HepG2 (cell line): ENCODE results near the gene FGF14. TPM values are rescaled to one million over a fixed set of nuclear protein-coding genes. Genes with fewer than 3 reads are reported as not detected.

Source experiments
- AHDC1 ChIP-seq: sonication (generic); formaldehyde crosslinking; IDR thresholded peaks from 2 replicates; pipeline ENCODE4 v1.5.1; 2020; ENCODE audit warnings: mild to moderate bottlenecking, missing genetic modification reagents, borderline replicate concordance
- FOSL2 ChIP-seq: sonication (generic); formaldehyde crosslinking; IDR thresholded peaks from 2 replicates; pipeline ENCODE4 v1.4.0; 2020; ENCODE audit warnings: missing genetic modification reagents
- FOXA3 ChIP-seq: IDR thresholded peaks from 2 replicates; pipeline ENCODE4 v1.6.1; 2016; ENCODE audit warnings: missing genetic modification reagents, missing compliant biosample characterization
- GATAD1 ChIP-seq: IDR thresholded peaks from 2 replicates; pipeline ENCODE4 v1.6.1; 2016; ENCODE audit warnings: missing genetic modification reagents, missing compliant biosample characterization
- GATAD2A ChIP-seq: IDR thresholded peaks from 2 replicates; pipeline ENCODE4 v1.6.1; 2016
- HHEX ChIP-seq: IDR thresholded peaks from 2 replicates; pipeline ENCODE4 v1.6.1; 2016; ENCODE audit warnings: control low read depth
- KDM6A ChIP-seq: IDR thresholded peaks from 2 replicates; pipeline ENCODE4 v1.6.1; 2016; ENCODE audit warnings: low read depth
- NR2C2 ChIP-seq: sonication (generic); formaldehyde crosslinking; IDR thresholded peaks from 2 replicates; pipeline ENCODE4 v1.4.0; 2020; ENCODE audit warnings: missing genetic modification reagents, mild to moderate bottlenecking, moderate library complexity, borderline replicate concordance
- PAXIP1 ChIP-seq: sonication (generic); formaldehyde crosslinking; conservative IDR thresholded peaks from 2 replicates; pipeline ENCODE4 v1.4.0; 2020; ENCODE audit warnings: mild to moderate bottlenecking, missing genetic modification reagents, moderate library complexity
- ZNF230 ChIP-seq: sonication (generic); formaldehyde crosslinking; IDR thresholded peaks from 2 replicates; pipeline ENCODE4 v1.4.0; 2020; ENCODE audit warnings: mild to moderate bottlenecking, missing genetic modification reagents
- ZNF609 ChIP-seq: sonication (generic); formaldehyde crosslinking; IDR thresholded peaks from 2 replicates; pipeline ENCODE4 v1.4.0; 2020; ENCODE audit warnings: mild to moderate bottlenecking, missing genetic modification reagents, borderline replicate concordance
- ZNF619 ChIP-seq: sonication (generic); formaldehyde crosslinking; IDR thresholded peaks from 2 replicates; pipeline ENCODE4 v1.4.0; 2020; ENCODE audit warnings: mild to moderate bottlenecking, missing genetic modification reagents
- ZNF766 ChIP-seq: sonication (generic); formaldehyde crosslinking; IDR thresholded peaks from 2 replicates; pipeline ENCODE4 v1.5.0; 2020; ENCODE audit warnings: missing genetic modification reagents, borderline replicate concordance
- polyA plus RNA-seq, 8 experiments: library from polyadenylated mRNA; depleted of rRNA in 3 of 8; stranded (reverse) in 7 of 8; unstranded in 1 of 8; fragments of >200 nt; fragmentation: Illumina TruSeq in 4 of 8; extraction: Trizol in 4 of 8; gene quantifications; 2 replicates each; pipeline versions ENCODE4 v1.2.1 to v1.2.3, GENCODE V29; 2011 to 2016; ENCODE audit warnings: low read depth in 4 of 8, missing spikeins in 1 of 8, mixed read lengths in 1 of 8; ENCODE audit not compliant: insufficient read depth in 1 of 8
- total RNA-seq, 5 experiments: library from RNA; depleted of rRNA; stranded (reverse); fragments of >200 nt; fragmentation: Illumina TruSeq; extraction: Trizol; gene quantifications; 2 replicates each; pipeline ENCODE4 v1.2.3, GENCODE V29; 2016; ENCODE audit warnings: low read depth in 1 of 5

The FGF14 gene
- total and polyA plus RNA-seq, 2 of the 13 experiments (the other 11 are each of a cell fraction or from before 2014, with no cell fraction given) = not detected

DNA sequence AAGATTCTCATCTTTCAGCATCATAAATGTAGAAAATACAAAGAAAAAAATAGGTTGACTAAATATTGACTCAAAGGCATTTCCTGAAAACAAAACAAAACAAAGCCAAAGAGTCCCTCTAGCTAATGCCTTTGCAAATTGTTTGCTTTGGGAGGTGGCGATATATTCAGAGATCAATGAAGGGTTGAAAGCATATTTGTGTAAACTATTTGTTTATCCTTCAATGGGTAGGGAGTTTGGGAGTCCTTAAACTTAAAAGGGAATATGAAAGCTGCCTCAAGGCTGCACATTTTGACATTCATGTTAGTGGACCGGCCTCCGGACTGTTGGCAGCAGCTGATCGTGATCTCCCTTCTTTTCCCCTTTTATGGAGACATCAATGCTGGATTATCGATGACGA, 691.9 kb downstream of the FGF14 start (continued):
- TF ChIP-seq ZNF609 (CRISPR knock-in tag) = peak; percentile 63; the same call in 1 of the 2 replicates
- peak; percentile 81 for TF ChIP-seq FOXA3 (CRISPR knock-in tag)
- no peak for TF ChIP-seq ZNF619 (CRISPR knock-in tag)
- no peak for TF ChIP-seq NR2C2
- 0 out of 2 replicates have a peak, but pooled peaks have one; percentile 21 for TF ChIP-seq GATAD1
- TF ChIP-seq HHEX (CRISPR knock-in tag) = peak; percentile 93
- no peak for TF ChIP-seq ZNF766 (CRISPR knock-in tag)
- peak; percentile 64 for TF ChIP-seq PAXIP1 (CRISPR knock-in tag)
- TF ChIP-seq FOSL2 (CRISPR knock-in tag) = peak; percentile 15; the same call in 1 of the 2 replicates
- peak; percentile 80; the same call in 1 of the 2 replicates for TF ChIP-seq GATAD2A (CRISPR knock-in tag)
- TF ChIP-seq AHDC1 (CRISPR knock-in tag) = peak; percentile 57; the same call in 1 of the 2 replicates
- TF ChIP-seq ZNF230 (CRISPR knock-in tag) = no peak
- 0 out of 2 replicates have a peak, but pooled peaks have one; percentile 49 for TF ChIP-seq KDM6A (CRISPR knock-in tag)
